ENCODE results near the gene MAPK14. TPM values are rescaled to one million over a fixed set of nuclear protein-coding genes. Genes with fewer than 3 reads are reported as not detected.
"Not testable (repeated sequence)": the region's sequence is repeated elsewhere in the genome, so short reads cannot be mapped to it uniquely, and the experiment has no call there.

The MAPK14 gene
- total RNA-seq: 10 to 100 TPM; 40.7 TPM

- Mint-ChIP-seq H3K4me1 (peaks cover 25% of the 10 kb centered on the region), H3K27ac (peak within 1 kb of the TSS; percentile 96), H3K4me3 (peak within 1 kb of the TSS; percentile 90), H3K27me3 (peaks cover 35% of the 10 kb centered on the region), H3K36me3 (peaks cover 17% of the 10 kb centered on the region), H3K9me3 (no peaks in the 10 kb centered on the region)
- peak; percentile 97 for DNase-seq
Measured at GRCh38 chr6:36027501-36028087, at the start of gene MAPK14. Gene MAPK14, plus strand, starts transcription at chr6:36027808. Its CDS starts 350 bp downstream, at chr6:36028158.

GRCh38 chr6:35980126-35980525 is 47.5 kb upstream of the MAPK14 start:
- not testable (repeated sequence) for H3K27ac Mint-ChIP-seq, H3K4me3 Mint-ChIP-seq, H3K27me3 Mint-ChIP-seq, DNase-seq, H3K36me3 Mint-ChIP-seq, H3K4me1 Mint-ChIP-seq, H3K9me3 Mint-ChIP-seq

- H3K9me3 Mint-ChIP-seq: no peaks in the 10 kb centered on the region
- H3K27me3 Mint-ChIP-seq: no peaks in the 10 kb centered on the region
- no peak overlapping the region for H3K27ac Mint-ChIP-seq
- H3K36me3 Mint-ChIP-seq: no peaks in the 10 kb centered on the region
- peaks cover 8% of the 10 kb centered on the region for H3K4me1 Mint-ChIP-seq
- H3K4me3 Mint-ChIP-seq: no peak overlapping the region
- no peak for DNase-seq
Measured at GRCh38 chr6:35980991-35981645, 46.5 kb upstream of the MAPK14 start.

- DNase-seq: no peak
- Mint-ChIP-seq H3K4me1 (peaks cover 8% of the 10 kb centered on the region), H3K9me3 (no peaks in the 10 kb centered on the region), H3K36me3 (no peaks in the 10 kb centered on the region), H3K27ac (no peak overlapping the region), H3K27me3 (no peaks in the 10 kb centered on the region), H3K4me3 (no peak overlapping the region)
Measured at GRCh38 chr6:35984701-35985100, 42.9 kb upstream of the MAPK14 start.

- not testable (repeated sequence) for DNase-seq, H3K4me3 Mint-ChIP-seq, H3K27ac Mint-ChIP-seq, H3K4me1 Mint-ChIP-seq, H3K9me3 Mint-ChIP-seq, H3K27me3 Mint-ChIP-seq, H3K36me3 Mint-ChIP-seq
Measured at GRCh38 chr6:35988047-35988446, 39.6 kb upstream of the MAPK14 start.

- Mint-ChIP-seq H3K27me3 (no peaks in the 10 kb centered on the region), H3K4me1 (no peaks in the 10 kb centered on the region), H3K9me3 (no peaks in the 10 kb centered on the region), H3K36me3 (no peaks in the 10 kb centered on the region), H3K27ac (no peak overlapping the region), H3K4me3 (no peak overlapping the region)
- no peak for DNase-seq
Measured at GRCh38 chr6:35993150-35993549, 34.5 kb upstream of the MAPK14 start.

- no peaks in the 10 kb centered on the region for H3K4me1 Mint-ChIP-seq
- no peak overlapping the region for H3K27ac Mint-ChIP-seq
Measured at GRCh38 chr6:36000451-36000850, 27.2 kb upstream of the MAPK14 start.

GRCh38 chr6:36015666-36016065 is 11.9 kb upstream of the MAPK14 start:
- Mint-ChIP-seq H3K27ac (no peak overlapping the region), H3K4me1 (no peaks in the 10 kb centered on the region), H3K36me3 (no peaks in the 10 kb centered on the region), H3K27me3 (no peaks in the 10 kb centered on the region), H3K9me3 (no peaks in the 10 kb centered on the region), H3K4me3 (no peak overlapping the region)
- no peak for DNase-seq

More at GRCh38 chr6:36000451-36000850, 27.2 kb upstream of the MAPK14 start:
- DNase-seq: no peak
- Mint-ChIP-seq H3K4me3 (no peak overlapping the region), H3K9me3 (no peaks in the 10 kb centered on the region), H3K36me3 (peaks cover under 1% of the 10 kb centered on the region), H3K27me3 (peaks cover 3% of the 10 kb centered on the region)

- DNase-seq: no peak
- Mint-ChIP-seq H3K9me3 (no peaks in the 10 kb centered on the region), H3K4me1 (no peaks in the 10 kb centered on the region), H3K36me3 (no peaks in the 10 kb centered on the region), H3K27me3 (peaks cover 4% of the 10 kb centered on the region), H3K4me3 (no peak overlapping the region), H3K27ac (no peak overlapping the region)
Measured at GRCh38 chr6:36018339-36018738, 9.3 kb upstream of the MAPK14 start.

GRCh38 chr6:36019167-36019566 is 8.4 kb upstream of the MAPK14 start:
- Mint-ChIP-seq H3K27me3 (peaks cover 12% of the 10 kb centered on the region), H3K27ac (no peak overlapping the region), H3K4me1 (no peaks in the 10 kb centered on the region), H3K36me3 (no peaks in the 10 kb centered on the region), H3K4me3 (no peak overlapping the region), H3K9me3 (no peaks in the 10 kb centered on the region)
- no peak for DNase-seq

GRCh38 chr6:36020154-36020553 is 7.5 kb upstream of the MAPK14 start:
- DNase-seq: no peak
- H3K36me3 Mint-ChIP-seq: no peaks in the 10 kb centered on the region
- no peak overlapping the region for H3K27ac Mint-ChIP-seq
- H3K9me3 Mint-ChIP-seq: no peaks in the 10 kb centered on the region
- no peaks in the 10 kb centered on the region for H3K4me1 Mint-ChIP-seq
- H3K27me3 Mint-ChIP-seq: peaks cover 18% of the 10 kb centered on the region
- no peak overlapping the region for H3K4me3 Mint-ChIP-seq

- peak; percentile 9 for DNase-seq
- H3K27ac Mint-ChIP-seq: no peak within 1 kb of the TSS
Measured at GRCh38 chr6:36023996-36024795, 3.4 kb upstream of the MAPK14 start, which contains the start of gene SLC26A8. Gene SLC26A8, minus strand, starts transcription at chr6:36024641. Its CDS starts 4,934 bp downstream, at chr6:36019707.

GRCh38 chr6:36025260-36025931 is 2.2 kb upstream of the MAPK14 start:
- Mint-ChIP-seq H3K27ac (no peak overlapping the region), H3K4me1 (peaks cover 9% of the 10 kb centered on the region), H3K27me3 (peaks cover 35% of the 10 kb centered on the region), H3K9me3 (no peaks in the 10 kb centered on the region), H3K4me3 (no peak overlapping the region), H3K36me3 (peaks cover 8% of the 10 kb centered on the region)
- DNase-seq: no peak

More at GRCh38 chr6:36023996-36024795, 3.4 kb upstream of the MAPK14 start, which contains the start of gene SLC26A8:
- Mint-ChIP-seq H3K9me3 (no peaks in the 10 kb centered on the region), H3K36me3 (peaks cover 5% of the 10 kb centered on the region), H3K27me3 (peaks cover 35% of the 10 kb centered on the region), H3K4me3 (no peak within 1 kb of the TSS), H3K4me1 (peaks cover 3% of the 10 kb centered on the region)

GRCh38 chr6:36025932-36026327 is 1.7 kb upstream of the MAPK14 start:
- Mint-ChIP-seq H3K27me3 (peaks cover 35% of the 10 kb centered on the region), H3K27ac (no peak overlapping the region), H3K4me1 (peaks cover 13% of the 10 kb centered on the region), H3K4me3 (no peak overlapping the region), H3K9me3 (no peaks in the 10 kb centered on the region), H3K36me3 (peaks cover 11% of the 10 kb centered on the region)
- no peak for DNase-seq
